Progenitor cell of endocrine pancreas (in vitro differentiated cells): ENCODE results near the gene CATSPER1. TPM values are rescaled to one million over a fixed set of nuclear protein-coding genes. Genes with fewer than 3 reads are reported as not detected.
A peak's percentile ranks its signal among the peaks of the same experiment; 100 is the strongest.
"Not testable (repeated sequence)": the region's sequence is repeated elsewhere in the genome, so short reads cannot be mapped to it uniquely, and the experiment has no call there.

Source experiments
- DNase-seq: peaks from one replicate; pipeline ENCODE4 v3.0.0; 2021; ENCODE audit warnings: low spot score; ENCODE audit not compliant: unreplicated experiment
- H3K27ac Mint-ChIP-seq: 2 replicates; pipeline ENCODE4 v1.8.0; 2021; ENCODE audit warnings: mild to moderate bottlenecking, moderate library complexity, mixed read lengths
- H3K27me3 Mint-ChIP-seq: 2 replicates; pipeline ENCODE4 v1.8.0; 2021; ENCODE audit warnings: mixed read lengths
- H3K36me3 Mint-ChIP-seq: 2 replicates; pipeline ENCODE4 v1.8.0; 2022; ENCODE audit warnings: mixed read lengths; ENCODE audit not compliant: insufficient read depth
- H3K4me1 Mint-ChIP-seq: 2 replicates; pipeline ENCODE4 v1.8.0; 2021; ENCODE audit warnings: low read depth, mixed read lengths
- H3K4me3 Mint-ChIP-seq: 2 replicates; pipeline ENCODE4 v1.8.0; 2021; ENCODE audit warnings: low read depth, mild to moderate bottlenecking, moderate library complexity, mixed read lengths
- H3K9me3 Mint-ChIP-seq: 2 replicates; pipeline ENCODE4 v1.8.0; 2021; ENCODE audit warnings: low read depth, mixed read lengths
- total RNA-seq: library from RNA; stranded (reverse); gene quantifications from 2 replicates; pipeline ENCODE4 v1.2.1, GENCODE V29; 2021
- TF ChIP-seq, protein P1 (sequence below): fragments of 200-600 bp; sonication (generic); IDR thresholded peaks from one replicate; pipeline ENCODE4 v1.5.0; 2021; ENCODE audit warnings: antibody characterized with exemption, mild to moderate bottlenecking; ENCODE audit not compliant: unreplicated experiment

CATSPER1 gene
- total RNA-seq, 1 donor from 2014 or later, result not detected

GRCh38 chr11:66032957-66033735 is 6.9 kb upstream of the CATSPER1 start:
- H3K4me3 Mint-ChIP-seq, result no peak overlapping the region
- H3K27me3 Mint-ChIP-seq, result peaks cover 9% of the 10 kb centered on the region

GRCh38 chr11:66023186-66023440 is 3.2 kb downstream of the CATSPER1 start:
- H3K9me3 Mint-ChIP-seq, DNase-seq, H3K4me3 Mint-ChIP-seq, H3K4me1 Mint-ChIP-seq, H3K36me3 Mint-ChIP-seq, H3K27ac Mint-ChIP-seq: not testable (repeated sequence)
- peaks cover 43% of the 10 kb centered on the region for H3K27me3 Mint-ChIP-seq

More at GRCh38 chr11:66032957-66033735, 6.9 kb upstream of the CATSPER1 start:
- TF ChIP-seq, protein P1, sequence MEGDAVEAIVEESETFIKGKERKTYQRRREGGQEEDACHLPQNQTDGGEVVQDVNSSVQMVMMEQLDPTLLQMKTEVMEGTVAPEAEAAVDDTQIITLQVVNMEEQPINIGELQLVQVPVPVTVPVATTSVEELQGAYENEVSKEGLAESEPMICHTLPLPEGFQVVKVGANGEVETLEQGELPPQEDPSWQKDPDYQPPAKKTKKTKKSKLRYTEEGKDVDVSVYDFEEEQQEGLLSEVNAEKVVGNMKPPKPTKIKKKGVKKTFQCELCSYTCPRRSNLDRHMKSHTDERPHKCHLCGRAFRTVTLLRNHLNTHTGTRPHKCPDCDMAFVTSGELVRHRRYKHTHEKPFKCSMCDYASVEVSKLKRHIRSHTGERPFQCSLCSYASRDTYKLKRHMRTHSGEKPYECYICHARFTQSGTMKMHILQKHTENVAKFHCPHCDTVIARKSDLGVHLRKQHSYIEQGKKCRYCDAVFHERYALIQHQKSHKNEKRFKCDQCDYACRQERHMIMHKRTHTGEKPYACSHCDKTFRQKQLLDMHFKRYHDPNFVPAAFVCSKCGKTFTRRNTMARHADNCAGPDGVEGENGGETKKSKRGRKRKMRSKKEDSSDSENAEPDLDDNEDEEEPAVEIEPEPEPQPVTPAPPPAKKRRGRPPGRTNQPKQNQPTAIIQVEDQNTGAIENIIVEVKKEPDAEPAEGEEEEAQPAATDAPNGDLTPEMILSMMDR, result no peak
- Mint-ChIP-seq H3K36me3 (no peaks in the 10 kb centered on the region), H3K9me3 (peaks cover 5% of the 10 kb centered on the region), H3K4me1 (no peaks in the 10 kb centered on the region), H3K27ac (no peak overlapping the region)
- no peak for DNase-seq

DNA sequence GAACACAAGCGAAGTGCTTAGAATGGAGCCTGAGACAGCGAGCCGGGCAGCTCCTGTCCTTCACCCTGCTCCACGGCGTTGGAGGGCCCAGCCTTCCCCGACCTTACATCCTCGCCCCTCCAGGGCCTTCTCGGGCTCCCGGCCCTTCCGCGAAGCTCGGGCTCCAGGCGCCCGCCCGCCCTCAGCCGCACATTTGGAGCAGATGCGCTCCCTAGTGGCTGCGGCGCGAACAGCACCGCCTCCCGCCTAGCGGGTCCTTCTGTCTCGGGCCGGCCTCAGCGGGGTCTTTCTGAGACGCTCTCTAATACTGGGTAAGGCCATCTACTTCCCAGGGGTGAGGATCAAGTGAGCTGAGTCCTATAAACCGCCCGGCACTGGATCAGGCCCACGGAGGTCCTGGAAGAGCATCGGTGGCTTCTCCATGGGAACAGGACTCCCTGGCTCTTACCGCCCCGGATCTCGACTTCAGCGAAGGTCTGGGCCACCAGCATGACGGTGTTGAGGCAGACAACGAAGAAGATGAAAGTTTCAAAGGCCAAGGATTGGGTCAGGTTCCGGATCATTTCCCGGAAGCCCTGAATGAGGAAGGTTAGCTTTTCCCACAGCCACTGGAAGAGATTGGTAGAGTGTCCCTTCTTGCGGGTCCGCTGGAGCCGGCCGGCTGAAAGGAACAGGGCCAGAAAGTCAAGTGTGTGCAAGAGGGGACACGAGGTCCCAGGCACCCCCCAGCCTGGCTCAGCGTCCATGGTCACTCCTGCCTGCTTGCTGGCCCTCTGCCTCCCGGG is 3.7 kb downstream of the CATSPER1 start:
- no peak overlapping the region for H3K4me3 Mint-ChIP-seq
- no peaks in the 10 kb centered on the region for H3K36me3 Mint-ChIP-seq
- TF ChIP-seq, protein P1, result peak; percentile 95
- peak; percentile 84 for DNase-seq
- no peaks in the 10 kb centered on the region for H3K9me3 Mint-ChIP-seq
- H3K27ac Mint-ChIP-seq, result no peak overlapping the region
- no peaks in the 10 kb centered on the region for H3K4me1 Mint-ChIP-seq
- H3K27me3 Mint-ChIP-seq, result peaks cover 38% of the 10 kb centered on the region

GRCh38 chr11:66020618-66021357 is 5.5 kb downstream of the CATSPER1 start:
- Mint-ChIP-seq H3K36me3 (no peaks in the 10 kb centered on the region), H3K27ac (no peak overlapping the region), H3K9me3 (no peaks in the 10 kb centered on the region), H3K4me1 (no peaks in the 10 kb centered on the region), H3K4me3 (no peak overlapping the region), H3K27me3 (peaks cover 36% of the 10 kb centered on the region)
- TF ChIP-seq, protein P1, result no peak
- no peak for DNase-seq

DNA sequence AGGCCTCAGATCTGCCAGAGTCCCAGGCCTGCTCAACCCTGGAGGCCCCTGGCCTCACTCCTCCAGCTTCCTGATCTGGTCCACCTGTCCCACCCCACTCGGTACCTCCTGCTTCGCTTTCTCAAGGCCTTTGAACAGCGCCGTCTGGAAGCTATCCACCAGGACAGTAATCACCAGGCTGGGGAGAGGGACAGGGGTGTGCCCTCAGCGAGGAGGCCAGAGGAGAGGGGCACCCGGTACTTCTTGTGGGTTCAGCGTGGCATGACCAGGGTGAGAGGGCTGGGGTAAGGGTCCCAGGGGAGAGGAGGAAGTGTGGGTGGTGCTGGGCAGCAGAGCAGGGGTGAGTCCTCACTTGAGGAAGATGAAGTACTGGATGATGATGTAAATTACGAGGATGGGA is 6.1 kb downstream of the CATSPER1 start:
- H3K27ac Mint-ChIP-seq, result no peak overlapping the region
- no peaks in the 10 kb centered on the region for H3K4me1 Mint-ChIP-seq

More for the DNA sequence above, 6.1 kb downstream of the CATSPER1 start:
- TF ChIP-seq, protein P1, result no peak
- H3K36me3 Mint-ChIP-seq, result no peaks in the 10 kb centered on the region
- peaks cover 33% of the 10 kb centered on the region for H3K27me3 Mint-ChIP-seq
- no peak for DNase-seq
- H3K9me3 Mint-ChIP-seq, result no peaks in the 10 kb centered on the region
- no peak overlapping the region for H3K4me3 Mint-ChIP-seq
